K562 (cell line): Measurements from ENCODE around the gene PLEKHM2. TPM values are rescaled to one million over a fixed set of nuclear protein-coding genes. Genes with fewer than 3 reads are reported as not detected.
A peak's percentile ranks its signal among the peaks of the same experiment; 100 is the strongest.

Source experiments
- FOXP4 ChIP-seq: sonication (generic); formaldehyde crosslinking; IDR thresholded peaks from 2 replicates; pipeline ENCODE4 v1.8.0; 2022; ENCODE audit warnings: mild to moderate bottlenecking, missing genetic modification reagents, borderline replicate concordance
- KLF10 ChIP-seq: fragments of 250-450 bp; sonication (Bioruptor Pico); IDR thresholded peaks from 2 replicates; pipeline ENCODE4 v1.6.1; 2021; ENCODE audit warnings: matching md5 sums
- MYBL2 ChIP-seq, 2 experiments: fragments of 450-650 bp in 1 of 2; sonication (generic) in 1 of 2; formaldehyde crosslinking in 1 of 2; IDR thresholded peaks; 2 replicates each; pipeline versions ENCODE4 v1.6.1 to v1.8.1; 2017 to 2022; ENCODE audit warnings: borderline replicate concordance in 1 of 2, inconsistent platforms in 1 of 2, low read depth in 1 of 2, mild to moderate bottlenecking in 1 of 2, missing genetic modification reagents in 1 of 2, moderate library complexity in 1 of 2
- NFXL1 ChIP-seq: fragments of 450-650 bp; formaldehyde crosslinking; IDR thresholded peaks from 2 replicates; pipeline ENCODE4 v1.4.0; 2021; ENCODE audit warnings: mild to moderate bottlenecking
- ZKSCAN3 ChIP-seq: fragments of 250-450 bp; sonication (Bioruptor Pico); IDR thresholded peaks from 2 replicates; pipeline ENCODE4 v1.4.0; 2020
- ZKSCAN8 ChIP-seq: fragments of 200-800 bp; sonication (Bioruptor generic); IDR thresholded peaks from 2 replicates; pipeline ENCODE4 v1.6.1; 2016; ENCODE audit warnings: missing genetic modification characterization, missing compliant biosample characterization
- ZNF316 ChIP-seq: fragments of 450-650 bp; IDR thresholded peaks from 2 replicates; pipeline ENCODE4 v1.6.1; 2016
- ZNF449 ChIP-seq: fragments of 250-450 bp; sonication (Bioruptor Pico); IDR thresholded peaks from 2 replicates; pipeline ENCODE4 v1.8.0; 2022; ENCODE audit warnings: moderate library complexity, mild to moderate bottlenecking, inconsistent platforms
- ZNF655 ChIP-seq: fragments of 250-450 bp; sonication (Bioruptor Pico); IDR thresholded peaks from 2 replicates; pipeline ENCODE4 v1.5.0; 2021
- ZNF780A ChIP-seq: fragments of 250-450 bp; sonication (Bioruptor Pico); IDR thresholded peaks from 2 replicates; pipeline ENCODE4 v1.5.0; 2021; ENCODE audit warnings: mild to moderate bottlenecking
- polyA plus RNA-seq, 8 experiments: library from polyadenylated mRNA; depleted of rRNA in 4 of 8; stranded (reverse) in 5 of 8; unstranded in 3 of 8; fragments of >200 nt; fragmentation: Nextera tagmentation in 2 of 8; fragmentation: Illumina TruSeq in 1 of 8; extraction: Ambion mirVana in 2 of 8; extraction: Trizol in 1 of 8; gene quantifications; 2 replicates each; pipeline versions ENCODE4 v1.2.1 to v1.2.3, GENCODE V29; 2011 to 2014; ENCODE audit warnings: inconsistent platforms in 1 of 8, missing spikeins in 1 of 8
- total RNA-seq, 7 experiments: library from RNA; depleted of rRNA in 6 of 7; stranded (reverse); fragments of >200 nt in 6 of 7; fragmentation: Illumina TruSeq in 2 of 7; extraction: Trizol in 2 of 7; gene quantifications; 2 replicates each; pipeline versions ENCODE4 v1.2.1 to v1.2.3, GENCODE V29; 2011 to 2021; ENCODE audit warnings: low replicate concordance in 1 of 7
- TF ChIP-seq, protein P1 (sequence below): fragments of 450-650 bp; IDR thresholded peaks from 2 replicates; pipeline ENCODE4 v1.6.1; 2016; ENCODE audit warnings: borderline replicate concordance
- TF ChIP-seq, protein P2 (sequence below), 2 experiments: fragments of 450-650 bp; conservative IDR thresholded peaks; 2 replicates each; pipeline ENCODE4 v1.6.1; 2017; ENCODE audit warnings: mild to moderate bottlenecking in 2 of 2, moderate library complexity in 2 of 2
- TF ChIP-seq, protein P3 (sequence below): fragments of 450-650 bp; IDR thresholded peaks from 2 replicates; pipeline ENCODE4 v1.7.0; 2016; ENCODE audit warnings: borderline replicate concordance
- TF ChIP-seq, protein P4 (sequence below): fragments of 450-650 bp; IDR thresholded peaks from 2 replicates; pipeline ENCODE4 v1.6.1; 2018; ENCODE audit warnings: mild to moderate bottlenecking, low read depth; ENCODE audit not compliant: partially characterized antibody

Gene PLEKHM2
- total and polyA plus RNA-seq, 9 of the 15 experiments (the other 6 are each of a cell fraction or from before 2014, with no cell fraction given), result 0.27 to 63.7 (median 33.2) TPM

GRCh38 chr1:15765495-15766194 is 81.5 kb downstream of the PLEKHM2 start (continued):
- no peak for TF ChIP-seq ZNF655 (CRISPR knock-in tag)
- TF ChIP-seq, protein P1, sequence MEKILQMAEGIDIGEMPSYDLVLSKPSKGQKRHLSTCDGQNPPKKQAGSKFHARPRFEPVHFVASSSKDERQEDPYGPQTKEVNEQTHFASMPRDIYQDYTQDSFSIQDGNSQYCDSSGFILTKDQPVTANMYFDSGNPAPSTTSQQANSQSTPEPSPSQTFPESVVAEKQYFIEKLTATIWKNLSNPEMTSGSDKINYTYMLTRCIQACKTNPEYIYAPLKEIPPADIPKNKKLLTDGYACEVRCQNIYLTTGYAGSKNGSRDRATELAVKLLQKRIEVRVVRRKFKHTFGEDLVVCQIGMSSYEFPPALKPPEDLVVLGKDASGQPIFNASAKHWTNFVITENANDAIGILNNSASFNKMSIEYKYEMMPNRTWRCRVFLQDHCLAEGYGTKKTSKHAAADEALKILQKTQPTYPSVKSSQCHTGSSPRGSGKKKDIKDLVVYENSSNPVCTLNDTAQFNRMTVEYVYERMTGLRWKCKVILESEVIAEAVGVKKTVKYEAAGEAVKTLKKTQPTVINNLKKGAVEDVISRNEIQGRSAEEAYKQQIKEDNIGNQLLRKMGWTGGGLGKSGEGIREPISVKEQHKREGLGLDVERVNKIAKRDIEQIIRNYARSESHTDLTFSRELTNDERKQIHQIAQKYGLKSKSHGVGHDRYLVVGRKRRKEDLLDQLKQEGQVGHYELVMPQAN, result no peak
- no peak for TF ChIP-seq ZKSCAN8 (CRISPR knock-in tag)
- TF ChIP-seq, protein P2, sequence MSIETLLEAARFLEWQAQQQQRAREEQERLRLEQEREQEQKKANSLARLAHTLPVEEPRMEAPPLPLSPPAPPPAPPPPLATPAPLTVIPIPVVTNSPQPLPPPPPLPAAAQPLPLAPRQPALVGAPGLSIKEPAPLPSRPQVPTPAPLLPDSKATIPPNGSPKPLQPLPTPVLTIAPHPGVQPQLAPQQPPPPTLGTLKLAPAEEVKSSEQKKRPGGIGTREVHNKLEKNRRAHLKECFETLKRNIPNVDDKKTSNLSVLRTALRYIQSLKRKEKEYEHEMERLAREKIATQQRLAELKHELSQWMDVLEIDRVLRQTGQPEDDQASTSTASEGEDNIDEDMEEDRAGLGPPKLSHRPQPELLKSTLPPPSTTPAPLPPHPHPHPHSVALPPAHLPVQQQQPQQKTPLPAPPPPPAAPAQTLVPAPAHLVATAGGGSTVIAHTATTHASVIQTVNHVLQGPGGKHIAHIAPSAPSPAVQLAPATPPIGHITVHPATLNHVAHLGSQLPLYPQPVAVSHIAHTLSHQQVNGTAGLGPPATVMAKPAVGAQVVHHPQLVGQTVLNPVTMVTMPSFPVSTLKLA (conservative IDR thresholded peaks at IDR 0.05), result no peak
- no peak for TF ChIP-seq NFXL1 (CRISPR knock-in tag)
- TF ChIP-seq, protein P3, sequence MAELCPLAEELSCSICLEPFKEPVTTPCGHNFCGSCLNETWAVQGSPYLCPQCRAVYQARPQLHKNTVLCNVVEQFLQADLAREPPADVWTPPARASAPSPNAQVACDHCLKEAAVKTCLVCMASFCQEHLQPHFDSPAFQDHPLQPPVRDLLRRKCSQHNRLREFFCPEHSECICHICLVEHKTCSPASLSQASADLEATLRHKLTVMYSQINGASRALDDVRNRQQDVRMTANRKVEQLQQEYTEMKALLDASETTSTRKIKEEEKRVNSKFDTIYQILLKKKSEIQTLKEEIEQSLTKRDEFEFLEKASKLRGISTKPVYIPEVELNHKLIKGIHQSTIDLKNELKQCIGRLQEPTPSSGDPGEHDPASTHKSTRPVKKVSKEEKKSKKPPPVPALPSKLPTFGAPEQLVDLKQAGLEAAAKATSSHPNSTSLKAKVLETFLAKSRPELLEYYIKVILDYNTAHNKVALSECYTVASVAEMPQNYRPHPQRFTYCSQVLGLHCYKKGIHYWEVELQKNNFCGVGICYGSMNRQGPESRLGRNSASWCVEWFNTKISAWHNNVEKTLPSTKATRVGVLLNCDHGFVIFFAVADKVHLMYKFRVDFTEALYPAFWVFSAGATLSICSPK, result no peak
- TF ChIP-seq ZNF780A (CRISPR knock-in tag), result no peak
- no peak for TF ChIP-seq ZNF449 (CRISPR knock-in tag)
- no peak for TF ChIP-seq FOXP4 (CRISPR knock-in tag)
- peak; percentile 99 for TF ChIP-seq ZNF316
- TF ChIP-seq KLF10 (CRISPR knock-in tag), result no peak
- TF ChIP-seq MYBL2 (IDR thresholded peaks at IDR 0.05; ENCODE audit: low read depth), result no peak
- no peak for TF ChIP-seq MYBL2 (CRISPR knock-in tag; IDR thresholded peaks at IDR 0.05; ENCODE audit: borderline replicate concordance)
- TF ChIP-seq, protein P4, sequence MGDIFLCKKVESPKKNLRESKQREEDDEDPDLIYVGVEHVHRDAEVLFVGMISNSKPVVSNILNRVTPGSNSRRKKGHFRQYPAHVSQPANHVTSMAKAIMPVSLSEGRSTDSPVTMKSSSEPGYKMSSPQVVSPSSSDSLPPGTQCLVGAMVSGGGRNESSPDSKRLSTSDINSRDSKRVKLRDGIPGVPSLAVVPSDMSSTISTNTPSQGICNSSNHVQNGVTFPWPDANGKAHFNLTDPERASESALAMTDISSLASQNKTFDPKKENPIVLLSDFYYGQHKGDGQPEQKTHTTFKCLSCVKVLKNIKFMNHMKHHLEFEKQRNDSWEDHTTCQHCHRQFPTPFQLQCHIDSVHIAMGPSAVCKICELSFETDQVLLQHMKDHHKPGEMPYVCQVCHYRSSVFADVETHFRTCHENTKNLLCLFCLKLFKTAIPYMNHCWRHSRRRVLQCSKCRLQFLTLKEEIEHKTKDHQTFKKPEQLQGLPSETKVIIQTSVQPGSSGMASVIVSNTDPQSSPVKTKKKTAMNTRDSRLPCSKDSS, result no peak
- no peak for TF ChIP-seq ZKSCAN3 (CRISPR knock-in tag)
